Measurements from ENCODE around the gene DUS1L.

Gene DUS1L

GRCh38 chr17:82107341-82107860 is 41.8 kb upstream of the DUS1L start:
- peak; percentile 9; the same call in 2 of the 3 replicates for ATAC-seq
- TF ChIP-seq CREB5 (CRISPR knock-in tag; IDR thresholded peaks at IDR 0.05; ENCODE audit: low read depth) = no peak
- TF ChIP-seq GLIS3 (CRISPR knock-in tag; IDR thresholded peaks at IDR 0.05) = no peak
- TF ChIP-seq CSRNP3 (CRISPR knock-in tag; IDR thresholded peaks at IDR 0.05) = no peak
- no peak for TF ChIP-seq ARNTL (CRISPR knock-in tag; IDR thresholded peaks at IDR 0.05; ENCODE audit: borderline replicate concordance, low read depth)
- TF ChIP-seq PATZ1 (CRISPR knock-in tag; IDR thresholded peaks at IDR 0.05; ENCODE audit: borderline replicate concordance) = no peak
- TF ChIP-seq TOX (CRISPR knock-in tag; IDR thresholded peaks at IDR 0.05; ENCODE audit: borderline replicate concordance) = no peak
- no peak for TF ChIP-seq RARB (CRISPR knock-in tag; IDR thresholded peaks at IDR 0.05)
- no peak for TF ChIP-seq ZC3H10 (CRISPR knock-in tag; IDR thresholded peaks at IDR 0.05)
- TF ChIP-seq TCF4 (CRISPR knock-in tag; IDR thresholded peaks at IDR 0.05; ENCODE audit: borderline replicate concordance) = no peak
- TF ChIP-seq CSDC2 (CRISPR knock-in tag; IDR thresholded peaks at IDR 0.05) = no peak
- no peak for TF ChIP-seq ESRRG (CRISPR knock-in tag; IDR thresholded peaks at IDR 0.05)
- TF ChIP-seq TSHZ2 (CRISPR knock-in tag; IDR thresholded peaks at IDR 0.05) = no peak
- no peak for TF ChIP-seq ISL1 (CRISPR knock-in tag; IDR thresholded peaks at IDR 0.05)
- TF ChIP-seq ZNF8 (CRISPR knock-in tag; IDR thresholded peaks at IDR 0.05) = no peak
- no peak for TF ChIP-seq SNAI2 (CRISPR knock-in tag; IDR thresholded peaks at IDR 0.05)

GRCh38 chr17:82106688-82107305 is 41.2 kb upstream of the DUS1L start:
- TF ChIP-seq GLIS3 (CRISPR knock-in tag; IDR thresholded peaks at IDR 0.05) (no peak), ZNF8 (CRISPR knock-in tag; IDR thresholded peaks at IDR 0.05) (no peak), PPARA (CRISPR knock-in tag; IDR thresholded peaks at IDR 0.05; ENCODE audit: borderline replicate concordance) (no peak)
- no peak; the same call in 2 of the 3 replicates for ATAC-seq

GRCh38 chr17:82105882-82106687 is 40.5 kb upstream of the DUS1L start:
- peak; percentile 82 for ATAC-seq
- no peak for TF ChIP-seq ESRRG (CRISPR knock-in tag; IDR thresholded peaks at IDR 0.05)
- TF ChIP-seq ZNF565 (CRISPR knock-in tag; conservative IDR thresholded peaks at IDR 0.05; ENCODE audit: low read depth) = peak; percentile 58; the same call in 1 of the 2 replicates
- no peak for TF ChIP-seq CSDC2 (CRISPR knock-in tag; IDR thresholded peaks at IDR 0.05)
- 0 out of 2 replicates have a peak, but pooled peaks have one; percentile 21 for TF ChIP-seq GLIS3 (CRISPR knock-in tag; IDR thresholded peaks at IDR 0.05)
- no peak for TF ChIP-seq ISL1 (CRISPR knock-in tag; IDR thresholded peaks at IDR 0.05)
- TF ChIP-seq ZC3H10 (CRISPR knock-in tag; IDR thresholded peaks at IDR 0.05) = no peak
- TF ChIP-seq TCF4 (CRISPR knock-in tag; IDR thresholded peaks at IDR 0.05; ENCODE audit: borderline replicate concordance) = peak; percentile 58; the same call in 1 of the 2 replicates

GRCh38 chr17:82105417-82105881 is 39.8 kb upstream of the DUS1L start:
- no peak for ATAC-seq
- TF ChIP-seq PATZ1 (CRISPR knock-in tag; IDR thresholded peaks at IDR 0.05; ENCODE audit: borderline replicate concordance) (no peak), OSR1 (CRISPR knock-in tag; IDR thresholded peaks at IDR 0.05) (no peak), SNAI2 (CRISPR knock-in tag; IDR thresholded peaks at IDR 0.05) (no peak), ESRRG (CRISPR knock-in tag; IDR thresholded peaks at IDR 0.05) (no peak), ZFP30 (CRISPR knock-in tag; IDR thresholded peaks at IDR 0.05) (no peak), TCF4 (CRISPR knock-in tag; IDR thresholded peaks at IDR 0.05; ENCODE audit: borderline replicate concordance) (no peak), CSDC2 (CRISPR knock-in tag; IDR thresholded peaks at IDR 0.05) (no peak), ZFP3 (CRISPR knock-in tag; IDR thresholded peaks at IDR 0.05) (no peak), CREB5 (CRISPR knock-in tag; IDR thresholded peaks at IDR 0.05; ENCODE audit: low read depth) (no peak), RARB (CRISPR knock-in tag; IDR thresholded peaks at IDR 0.05) (no peak), ZNF565 (CRISPR knock-in tag; conservative IDR thresholded peaks at IDR 0.05; ENCODE audit: low read depth) (no peak), TOX (CRISPR knock-in tag; IDR thresholded peaks at IDR 0.05; ENCODE audit: borderline replicate concordance) (no peak)
